CD4-positive, alpha-beta memory T cell (primary cell): ENCODE results near the gene MYO18A. TPM values are rescaled to one million over a fixed set of nuclear protein-coding genes. Genes with fewer than 3 reads are reported as not detected.

Source experiments
- CTCF ChIA-PET: fragments of 350-600 bp; sonication (Branson Sonifier 250); formaldehyde crosslinking; loops from one replicate; lab custom pipeline; 2021; ENCODE audit warnings: inconsistent platforms; ENCODE audit not compliant: partially characterized antibody; lab: Charles Lee
- POLR2A ChIA-PET: fragments of 350-600 bp; sonication (Branson Sonifier 250); formaldehyde crosslinking; loops from one replicate; lab custom pipeline; 2021; ENCODE audit not compliant: partially characterized antibody; lab: Charles Lee
- DNase-seq, 5 donors: peaks; one replicate each; pipeline versions ENCODE4 v3.0.0 to v3.0.0-alpha.2; 2020 to 2022; ENCODE audit warnings: mixed read lengths in 1 of 5
- H3K27ac ChIP-seq: one replicate; pipeline ENCODE4 v1.7.0; 2013; ENCODE audit warnings: low read depth, low read length
- H3K27me3 ChIP-seq: 2 replicates; pipeline ENCODE4 v1.7.0; 2013; ENCODE audit warnings: mild to moderate bottlenecking, low read length, moderate library complexity; ENCODE audit not compliant: insufficient read depth
- H3K36me3 ChIP-seq: 2 replicates; pipeline ENCODE4 v1.7.0; 2013; ENCODE audit warnings: mild to moderate bottlenecking, low read length, moderate library complexity; ENCODE audit not compliant: insufficient read depth
- H3K4me1 ChIP-seq: 2 replicates; pipeline ENCODE4 v1.7.0; 2013; ENCODE audit warnings: mild to moderate bottlenecking, low read length, moderate library complexity; ENCODE audit not compliant: insufficient read depth
- H3K4me3 ChIP-seq, 2 donors: one replicate each; pipeline ENCODE4 v1.7.0; 2013; ENCODE audit warnings: low read length in 2 of 2, mild to moderate bottlenecking in 1 of 2
- H3K9me3 ChIP-seq, 2 donors: one replicate each; pipeline ENCODE4 v1.7.0; 2013; ENCODE audit warnings: low read length in 2 of 2, control low read depth in 1 of 2; ENCODE audit not compliant: control insufficient read depth in 1 of 2
- H3K27ac Mint-ChIP-seq, 7 donors: one replicate each; pipeline ENCODE4 v1.8.0; 2020 to 2021; ENCODE audit warnings: mixed read lengths in 7 of 7, mild to moderate bottlenecking in 6 of 7, inconsistent platforms in 3 of 7, moderate library complexity in 3 of 7
- H3K27me3 Mint-ChIP-seq, 2 donors: one replicate each; pipeline ENCODE4 v1.8.0; 2020 to 2021; ENCODE audit warnings: mixed read lengths in 2 of 2
- H3K36me3 Mint-ChIP-seq, 2 donors: one replicate each; pipeline ENCODE4 v1.8.0; 2020 to 2021; ENCODE audit warnings: mixed read lengths in 2 of 2, inconsistent platforms in 1 of 2, mild to moderate bottlenecking in 1 of 2
- H3K4me1 Mint-ChIP-seq, 4 donors: one replicate each; pipeline ENCODE4 v1.8.0; 2020 to 2021; ENCODE audit warnings: mixed read lengths in 4 of 4, mild to moderate bottlenecking in 1 of 4
- H3K4me3 Mint-ChIP-seq, 8 donors: one replicate each; pipeline ENCODE4 v1.8.0; 2020 to 2021; ENCODE audit warnings: mixed read lengths in 8 of 8, mild to moderate bottlenecking in 7 of 8, moderate library complexity in 6 of 8, inconsistent platforms in 3 of 8
- H3K9me3 Mint-ChIP-seq, 8 donors: one replicate each; pipeline ENCODE4 v1.8.0; 2020 to 2021; ENCODE audit warnings: mixed read lengths in 8 of 8, mild to moderate bottlenecking in 5 of 8, inconsistent platforms in 3 of 8, moderate library complexity in 1 of 8
- intact Hi-C: fragments of 100-400 bp; cut with micrococcal nuclease; formaldehyde crosslinking; loops from one replicate; pipeline ENCODE4 v1.15.1; 2023
- polyA plus RNA-seq, 2 donors: library from polyadenylated mRNA; unstranded; fragments of 300-500 nt; fragmentation: Illumina TruSeq; gene quantifications; one replicate each; pipeline ENCODE4 v1.2.3, GENCODE V29; 2021
- total RNA-seq, 2 experiments: library from RNA; stranded (reverse); gene quantifications; one replicate each; pipeline ENCODE4 v1.2.3, GENCODE V29; 2021

Gene MYO18A
- total and polyA plus RNA-seq, 4 experiments from 2014 or later: 6.0 to 136 (median 89.5) TPM

DNA sequence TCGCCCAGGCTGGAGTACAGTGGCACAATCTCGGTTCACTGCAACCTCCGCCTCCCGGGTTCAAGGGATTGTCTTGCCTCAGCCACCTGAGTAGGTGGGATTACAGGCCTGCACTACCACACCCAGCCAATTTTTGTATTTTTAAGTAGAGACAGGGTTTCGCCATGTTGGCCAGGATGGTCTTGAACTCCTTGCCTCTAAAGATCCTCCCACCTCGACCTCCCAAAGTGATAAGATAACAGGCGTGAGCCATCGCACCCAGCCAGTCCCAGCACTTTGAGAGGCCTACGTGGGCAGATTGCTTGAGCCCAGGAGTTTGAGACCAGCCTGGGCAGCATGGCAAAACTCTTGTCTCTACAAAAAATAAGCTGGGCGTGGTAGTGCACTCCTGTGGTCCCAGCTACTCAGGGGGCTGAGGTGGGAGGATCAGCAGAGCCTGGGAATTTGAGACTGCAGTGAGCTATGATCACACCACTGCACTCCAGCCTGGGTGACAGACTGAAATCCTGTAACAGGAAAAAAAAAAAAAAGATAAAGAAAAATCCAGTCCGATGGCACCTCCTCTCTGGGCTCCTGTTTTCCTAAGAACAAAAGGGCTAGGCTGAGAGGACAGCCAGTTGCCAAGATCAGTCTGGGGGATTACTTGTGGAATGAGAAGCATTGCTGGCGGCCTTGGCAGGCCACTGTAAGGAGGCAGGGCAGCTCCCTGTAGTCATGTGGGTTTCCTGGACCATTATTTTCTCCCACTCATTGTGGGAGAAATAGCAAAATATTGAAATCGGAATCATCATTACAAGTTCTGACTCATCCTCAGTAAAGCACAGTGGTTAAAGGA lies 140.2 kb downstream of the MYO18A start:
- Mint-ChIP-seq H3K27ac (no peak overlapping the region), H3K27me3 (peaks cover 8 to 12% of the 10 kb centered on the region in 2 donors), H3K9me3 (peaks cover 0 to 6% (median 4%) of the 10 kb centered on the region in 8 donors), H3K4me1 (no peaks in the 10 kb centered on the region), H3K4me3 (no peak overlapping the region), H3K36me3 (no peaks in the 10 kb centered on the region)
- Histone ChIP-seq H3K36me3 (no peaks in the 10 kb centered on the region), H3K9me3 (no peaks in the 10 kb centered on the region), H3K27ac (no peak overlapping the region), H3K4me3 (no peak overlapping the region), H3K27me3 (no peaks in the 10 kb centered on the region), H3K4me1 (no peaks in the 10 kb centered on the region)
- ChIA-PET CTCF (interaction anchor here (1.6 kb wide), 1 partner anchor 9 kb away, joined by 6 read pairs; no protein-coding TSS in a partner anchor), POLR2A (no interaction called here)
- no peak for DNase-seq
- intact Hi-C loops: no loop called here

DNA sequence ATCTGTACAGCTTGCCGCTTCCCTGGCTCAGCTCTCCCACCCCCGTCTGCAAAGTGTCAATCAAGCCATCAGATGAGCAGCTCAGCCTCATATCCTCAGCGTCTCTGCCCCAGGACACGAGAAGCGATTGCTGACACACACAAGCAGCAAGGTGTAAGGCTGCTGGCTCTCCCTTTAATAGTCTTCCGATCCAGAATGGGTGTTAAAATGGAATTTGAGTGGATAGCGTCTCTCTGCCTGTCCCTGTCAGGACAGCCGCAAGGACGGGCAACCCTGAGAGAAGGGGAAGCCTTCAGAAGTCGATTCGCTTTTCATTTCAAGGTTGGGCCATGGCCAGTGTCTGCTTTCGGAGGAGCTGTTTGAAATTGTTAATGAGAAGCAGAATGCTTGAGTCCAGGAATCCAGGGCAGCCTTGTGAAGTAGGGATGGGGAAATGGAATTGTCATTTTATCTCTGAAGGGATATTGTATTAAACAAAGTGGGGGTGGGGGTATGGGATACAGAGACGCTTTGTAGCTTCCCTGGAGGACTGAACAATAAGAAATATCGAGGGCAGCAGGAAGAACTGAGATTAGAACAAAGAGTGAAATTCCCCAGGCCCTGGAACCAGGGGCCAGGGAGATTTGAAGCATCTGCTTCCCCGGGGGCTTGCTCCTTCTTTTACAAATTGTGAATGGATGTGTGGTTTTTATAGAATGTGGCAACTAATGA lies 142.0 kb downstream of the MYO18A start:
- Mint-ChIP-seq H3K9me3 (peaks cover 0 to 21% (median 15%) of the 10 kb centered on the region in 8 donors), H3K36me3 (peaks cover 0 to 4% of the 10 kb centered on the region in 2 donors), H3K4me3 (no peak overlapping the region), H3K4me1 (no peaks in the 10 kb centered on the region), H3K27me3 (peaks cover 12 to 15% of the 10 kb centered on the region in 2 donors), H3K27ac (no peak overlapping the region)
- H3K9me3 ChIP-seq: no peaks in the 10 kb centered on the region
- no peaks in the 10 kb centered on the region for H3K4me1 ChIP-seq
- H3K36me3 ChIP-seq: no peaks in the 10 kb centered on the region
- ChIA-PET CTCF (interaction anchor here (1.6 kb wide), 1 partner anchor 10 kb away, joined by 6 read pairs; no protein-coding TSS in a partner anchor), POLR2A (no interaction called here)
- no peak for DNase-seq
- H3K4me3 ChIP-seq: no peak overlapping the region
- H3K27me3 ChIP-seq: no peaks in the 10 kb centered on the region
- H3K27ac ChIP-seq: no peak overlapping the region
- intact Hi-C loops: no loop called here

DNA sequence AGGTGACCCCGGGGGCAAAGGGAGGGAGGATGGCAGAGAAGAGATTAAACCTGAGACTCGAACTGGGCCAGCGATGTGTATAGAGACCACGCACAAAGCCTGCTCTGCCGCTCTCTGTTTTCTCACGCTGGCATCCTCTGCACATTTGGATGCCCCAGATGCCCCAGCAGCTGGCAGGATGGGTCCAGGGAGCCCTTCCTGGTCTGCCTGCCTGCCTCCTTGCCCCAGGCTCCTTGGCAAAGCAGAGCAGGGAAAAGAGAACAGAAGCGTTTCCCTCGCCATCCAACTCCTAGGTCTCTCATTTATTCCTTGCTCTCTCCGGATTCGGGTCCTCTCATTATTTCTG lies 142.5 kb downstream of the MYO18A start:
- intact Hi-C loops: no loop called here
- Mint-ChIP-seq H3K27me3 (peaks cover 15 to 18% of the 10 kb centered on the region in 2 donors), H3K4me1 (no peaks in the 10 kb centered on the region), H3K27ac (no peak overlapping the region), H3K9me3 (peaks cover 0 to 21% (median 15%) of the 10 kb centered on the region in 8 donors), H3K36me3 (peaks cover 0 to 4% of the 10 kb centered on the region in 2 donors), H3K4me3 (no peak overlapping the region)
- no peak overlapping the region for H3K4me3 ChIP-seq
- no peak overlapping the region for H3K27ac ChIP-seq
- no peaks in the 10 kb centered on the region for H3K9me3 ChIP-seq
- no peaks in the 10 kb centered on the region for H3K4me1 ChIP-seq
- no peaks in the 10 kb centered on the region for H3K36me3 ChIP-seq
- POLR2A ChIA-PET: no interaction called here
- CTCF ChIA-PET: no interaction called here
- H3K27me3 ChIP-seq: no peaks in the 10 kb centered on the region
- DNase-seq: no peak

DNA sequence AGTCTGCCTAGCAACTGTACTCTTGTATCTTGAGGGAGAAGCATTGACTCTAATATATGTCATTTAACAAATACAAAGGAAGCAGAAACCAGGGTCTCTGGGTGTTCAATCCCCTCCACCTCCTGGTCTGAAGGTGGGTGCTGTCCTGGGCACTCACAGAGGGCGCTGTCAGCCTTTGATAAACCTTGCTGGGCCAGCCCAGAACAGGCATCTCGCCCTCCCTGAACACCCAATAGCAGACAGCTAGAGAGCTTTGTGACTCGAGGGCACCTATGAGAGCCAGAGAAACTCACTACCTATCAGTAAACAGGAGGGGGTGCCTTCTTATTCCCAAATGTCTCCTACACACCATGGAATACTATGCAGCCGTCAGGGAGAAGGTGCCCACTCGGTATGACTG lies 143.6 kb downstream of the MYO18A start:
- intact Hi-C loops: no loop called here
- Histone ChIP-seq H3K9me3 (no peaks in the 10 kb centered on the region), H3K27me3 (peaks cover 2% of the 10 kb centered on the region), H3K36me3 (no peaks in the 10 kb centered on the region), H3K4me3 (no peak overlapping the region), H3K27ac (no peak overlapping the region), H3K4me1 (no peaks in the 10 kb centered on the region)
- no peaks in the 10 kb centered on the region for H3K4me1 Mint-ChIP-seq
- H3K9me3 Mint-ChIP-seq: peaks cover 0 to 21% (median 15%) of the 10 kb centered on the region in 8 donors
- ChIA-PET CTCF (no interaction called here), POLR2A (no interaction called here)
- H3K27me3 Mint-ChIP-seq: peaks cover 25 to 27% of the 10 kb centered on the region in 2 donors
- peaks cover 0 to 4% of the 10 kb centered on the region in 2 donors for H3K36me3 Mint-ChIP-seq
- DNase-seq: no peak
- H3K27ac Mint-ChIP-seq: no peak overlapping the region
- H3K4me3 Mint-ChIP-seq: no peak overlapping the region

DNA sequence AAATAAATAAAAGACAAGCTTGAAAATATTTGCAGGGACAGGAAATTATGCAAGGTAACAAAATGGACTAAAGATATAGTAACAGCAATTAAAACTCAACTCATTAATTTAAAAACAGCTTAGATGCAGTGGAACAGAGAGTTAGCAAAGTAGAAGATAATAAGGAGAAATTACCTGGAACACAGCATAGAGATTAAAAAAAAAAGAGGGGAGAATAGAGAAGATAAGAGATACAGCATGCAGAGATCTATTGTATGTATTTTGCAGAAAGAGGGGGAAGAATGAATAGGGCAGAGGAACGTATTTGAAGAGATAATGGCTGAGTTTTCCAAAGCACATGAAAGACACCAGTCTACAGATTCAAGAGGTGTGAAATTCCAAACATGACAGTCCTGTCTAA lies 145.7 kb downstream of the MYO18A start:
- no peak for DNase-seq
- Histone ChIP-seq H3K36me3 (no peaks in the 10 kb centered on the region), H3K4me3 (no peak overlapping the region), H3K27me3 (peaks cover 4% of the 10 kb centered on the region), H3K9me3 (no peaks in the 10 kb centered on the region), H3K4me1 (no peaks in the 10 kb centered on the region), H3K27ac (no peak overlapping the region)
- H3K36me3 Mint-ChIP-seq: peaks cover 0 to 4% of the 10 kb centered on the region in 2 donors
- H3K27me3 Mint-ChIP-seq: peaks cover 36% of the 10 kb centered on the region in 2 donors
- no peak overlapping the region for H3K27ac Mint-ChIP-seq
- H3K9me3 Mint-ChIP-seq: peaks cover 0 to 21% (median 16%) of the 10 kb centered on the region in 8 donors
- CTCF ChIA-PET: interaction anchor here (0.7 kb wide), 1 partner anchor 15 kb away, joined by 3 read pairs; no protein-coding TSS in a partner anchor
- POLR2A ChIA-PET: no interaction called here
- H3K4me3 Mint-ChIP-seq: no peak overlapping the region
- intact Hi-C loops: no loop called here
- no peaks in the 10 kb centered on the region for H3K4me1 Mint-ChIP-seq

DNA sequence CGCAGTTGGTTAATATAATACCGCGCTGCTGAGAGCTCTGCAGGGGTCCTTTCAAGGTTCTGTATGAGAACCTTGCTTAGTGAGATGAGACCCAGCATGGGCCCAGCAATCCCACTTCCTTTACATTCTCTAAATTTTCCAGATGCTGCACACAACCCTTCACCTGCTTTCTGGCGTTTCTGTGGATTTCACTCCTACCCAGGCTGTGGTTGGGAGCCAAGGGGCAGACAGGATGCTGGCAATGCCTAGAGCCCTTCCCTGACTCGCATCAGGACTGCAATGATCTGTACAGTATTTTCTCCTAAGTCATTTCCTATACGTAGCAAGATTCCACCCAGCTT lies 147.4 kb downstream of the MYO18A start:
- H3K4me3 Mint-ChIP-seq: no peak overlapping the region
- ChIA-PET POLR2A (no interaction called here), CTCF (no interaction called here)
- Histone ChIP-seq H3K27me3 (peaks cover 4% of the 10 kb centered on the region), H3K36me3 (no peaks in the 10 kb centered on the region), H3K9me3 (no peaks in the 10 kb centered on the region), H3K4me3 (no peak overlapping the region), H3K27ac (no peak overlapping the region), H3K4me1 (no peaks in the 10 kb centered on the region)
- H3K27ac Mint-ChIP-seq: peak overlapping the region in 1 of 7 donors; percentile 30
- H3K27me3 Mint-ChIP-seq: peaks cover 42 to 47% of the 10 kb centered on the region in 2 donors
- H3K36me3 Mint-ChIP-seq: peaks cover 0 to 4% of the 10 kb centered on the region in 2 donors
- no peak for DNase-seq
- intact Hi-C loops: no loop called here
- no peaks in the 10 kb centered on the region for H3K4me1 Mint-ChIP-seq
- peaks cover 0 to 21% (median 16%) of the 10 kb centered on the region in 8 donors for H3K9me3 Mint-ChIP-seq
